ENCODE data around the gene MTERF2. TPM values are rescaled to one million over a fixed set of nuclear protein-coding genes. Genes with fewer than 3 reads are reported as not detected.
"Not testable (repeated sequence)": the region's sequence is repeated elsewhere in the genome, so short reads cannot be mapped to it uniquely, and the experiment has no call there.

The MTERF2 gene
- total RNA-seq, 4 donors from 2014 or later: 5.0 to 24.6 (median 13.7) TPM

GRCh38 chr12:107031061-107031460 is 44.1 kb upstream of the MTERF2 start:
- in situ Hi-C loops (cut with MboI; ENCODE audit: low sequenced_read_pairs in 4 of 4) (no loop called here), intact Hi-C loops (cut with DNase I; ENCODE audit: low total_unique reads) (no loop called here)
- peak overlapping the region; percentile 76 to 89 (median 84) for H3K27ac ChIP-seq
- H3K9me3 ChIP-seq: no peaks in the 10 kb centered on the region
- H3K4me1 ChIP-seq: peaks cover 58 to 68% of the 10 kb centered on the region in 2 donors
- TF ChIP-seq POLR2A (IDR thresholded peaks at IDR 0.05): no peak
- H3K4me3 ChIP-seq: no peak overlapping the region
- H3K36me3 ChIP-seq: no peaks in the 10 kb centered on the region
- no peak for ATAC-seq
- H3K27me3 ChIP-seq: no peaks in the 10 kb centered on the region
- no peak for DNase-seq

DNA sequence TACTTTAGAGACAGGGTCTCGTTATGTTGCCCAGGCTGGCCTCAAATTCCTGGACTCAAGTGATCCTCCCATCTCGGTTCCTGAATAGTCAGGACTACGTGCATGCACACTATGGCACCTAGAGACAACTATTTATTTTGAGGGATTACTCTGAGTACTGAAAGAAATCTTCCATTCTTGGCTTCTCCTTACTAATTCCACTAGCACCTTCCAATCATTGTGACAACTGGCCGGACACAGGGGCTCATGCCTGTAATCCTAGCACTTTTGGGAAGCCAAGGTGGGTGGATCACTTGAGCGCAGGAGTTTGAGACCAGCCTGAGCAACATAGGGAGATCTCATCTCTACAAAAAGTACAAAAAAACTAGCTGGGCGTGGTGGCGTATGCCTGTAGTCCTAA is 42.1 kb upstream of the MTERF2 start:
- peak overlapping the region; percentile 76 to 89 (median 84) for H3K27ac ChIP-seq
- no peak for DNase-seq
- intact Hi-C loops (cut with DNase I; ENCODE audit: low total_unique reads): no loop called here

GRCh38 chr12:107027636-107028053 is 40.7 kb upstream of the MTERF2 start:
- no peak for TF ChIP-seq CTCF (IDR thresholded peaks at IDR 0.05 in 4 of 5, conservative IDR thresholded peaks at IDR 0.05 in 1 of 5)
- TF ChIP-seq POLR2A (IDR thresholded peaks at IDR 0.05): peak in 1 of 2 donors; percentile 28
- Histone ChIP-seq H3K9me3 (no peaks in the 10 kb centered on the region), H3K4me3 (peak overlapping the region; percentile 11 to 39 (median 32)), H3K27me3 (no peaks in the 10 kb centered on the region), H3K36me3 (no peaks in the 10 kb centered on the region), H3K27ac (peak overlapping the region; percentile 76 to 89 (median 84)), H3K4me1 (peaks cover 47 to 62% of the 10 kb centered on the region in 2 donors)
- peak; percentile 98 to 99 for ATAC-seq
- peak; percentile 9 to 23 for DNase-seq
- intact Hi-C loops (cut with DNase I; ENCODE audit: low total_unique reads): loop anchor here (1.0 kb wide), 3 partner anchors 40 to 669 kb away; partner anchors contain the start of genes CRY1 and MTERF2
- in situ Hi-C loops (cut with MboI; ENCODE audit: low sequenced_read_pairs in 4 of 4): no loop called here

More for the DNA sequence above, 42.1 kb upstream of the MTERF2 start:
- Histone ChIP-seq H3K9me3 (no peaks in the 10 kb centered on the region), H3K4me1 (peaks cover 47 to 62% of the 10 kb centered on the region in 2 donors), H3K4me3 (no peak overlapping the region), H3K27me3 (no peaks in the 10 kb centered on the region), H3K36me3 (no peaks in the 10 kb centered on the region)
- in situ Hi-C loops (cut with MboI; ENCODE audit: low sequenced_read_pairs in 4 of 4): no loop called here
- TF ChIP-seq POLR2A (IDR thresholded peaks at IDR 0.05): no peak
- TF ChIP-seq CTCF (IDR thresholded peaks at IDR 0.05 in 4 of 5, conservative IDR thresholded peaks at IDR 0.05 in 1 of 5): no peak
- ATAC-seq: peak in 1 of 2 donors; percentile 25

DNA sequence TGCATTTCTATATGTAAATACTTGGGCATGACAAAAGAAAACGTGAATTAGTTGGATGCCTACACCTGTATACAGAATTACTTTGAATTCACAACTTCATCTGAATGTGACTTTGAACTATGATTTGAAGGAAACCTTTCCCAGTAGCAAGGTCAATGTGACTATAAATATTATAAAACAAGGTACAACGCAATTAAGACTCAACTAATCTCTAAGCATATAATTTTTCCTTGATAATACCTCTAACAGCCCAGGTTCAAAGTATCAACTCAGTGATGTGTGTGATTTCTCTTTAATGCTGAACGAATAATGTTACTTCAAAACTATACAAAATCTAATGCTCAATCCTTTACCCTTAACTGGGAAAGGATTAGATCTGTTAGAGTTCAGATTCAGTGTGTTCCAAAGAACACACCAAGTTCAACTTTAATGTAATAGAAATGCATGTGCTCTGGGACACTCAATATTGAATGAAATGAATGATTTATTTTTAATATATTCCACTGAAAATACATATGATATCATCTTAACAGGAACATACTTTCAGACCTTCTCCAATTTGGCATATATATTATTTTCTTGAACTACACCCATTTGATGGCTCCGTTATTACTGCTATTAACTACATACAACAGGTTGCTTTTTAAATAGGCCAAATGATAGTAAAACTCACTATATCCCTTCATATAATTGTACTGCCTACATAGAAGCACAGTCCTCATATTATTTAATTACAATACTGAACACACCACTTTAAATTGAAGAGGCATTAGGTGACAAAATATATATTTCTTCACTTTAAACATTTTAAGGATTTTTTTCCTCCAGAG is 40.1 kb upstream of the MTERF2 start:
- H3K27me3 ChIP-seq: no peaks in the 10 kb centered on the region
- intact Hi-C loops (cut with DNase I; ENCODE audit: low total_unique reads): loop anchor here (1.0 kb wide), 3 partner anchors 40 to 669 kb away; partner anchors contain the start of genes CRY1 and MTERF2
- peak overlapping the region; percentile 76 to 89 (median 84) for H3K27ac ChIP-seq
- TF ChIP-seq POLR2A (IDR thresholded peaks at IDR 0.05): no peak
- no peak for TF ChIP-seq CTCF (IDR thresholded peaks at IDR 0.05 in 4 of 5, conservative IDR thresholded peaks at IDR 0.05 in 1 of 5)
- in situ Hi-C loops (cut with MboI; ENCODE audit: low sequenced_read_pairs in 4 of 4): no loop called here
- no peak for DNase-seq
- no peaks in the 10 kb centered on the region for H3K9me3 ChIP-seq
- H3K36me3 ChIP-seq: no peaks in the 10 kb centered on the region
- peak; percentile 22 to 28 for ATAC-seq
- H3K4me3 ChIP-seq: peak overlapping the region; percentile 11 to 39 (median 32)
- H3K4me1 ChIP-seq: peaks cover 47 to 62% of the 10 kb centered on the region in 2 donors

DNA sequence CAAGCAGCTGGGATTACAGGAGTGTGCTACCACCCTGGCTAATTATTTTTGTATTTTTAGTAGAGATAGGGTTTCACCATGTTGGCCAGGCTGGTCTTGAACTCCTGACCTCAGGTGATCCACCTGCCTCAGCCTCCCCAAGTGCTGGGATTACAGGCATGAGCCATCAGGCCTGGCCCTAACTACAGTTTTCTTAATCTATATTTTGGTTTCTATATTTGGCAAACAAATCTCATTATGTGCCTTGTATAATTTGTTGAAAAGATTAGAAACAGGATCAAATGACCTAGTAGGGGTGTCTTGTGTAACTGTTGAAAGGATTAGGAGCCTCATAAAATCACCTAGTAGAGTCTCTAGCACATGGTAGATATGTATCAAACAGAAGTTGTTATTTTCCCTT is 39.4 kb upstream of the MTERF2 start:
- H3K9me3 ChIP-seq; H3K4me3 ChIP-seq; intact Hi-C loops (cut with DNase I; ENCODE audit: low total_unique reads); H3K36me3 ChIP-seq; ATAC-seq; in situ Hi-C loops (cut with MboI; ENCODE audit: low sequenced_read_pairs in 4 of 4); DNase-seq; H3K27me3 ChIP-seq: not testable (repeated sequence)
- Histone ChIP-seq H3K4me1 (peaks cover 41 to 59% of the 10 kb centered on the region in 2 donors), H3K27ac (peak overlapping the region; percentile 76 to 89 (median 84))
